MM.1S (cell line): Measurements from ENCODE around the gene AGPAT2.
A peak's percentile ranks its signal among the peaks of the same experiment; 100 is the strongest.

Experiments
- DNase-seq: peaks from one replicate; pipeline ENCODE4 v3.0.0-alpha.2; 2015
- H2AFZ ChIP-seq: fragments of 300-600 bp; sonication (generic); 2 replicates; pipeline ENCODE4 v1.6.0; 2016; ENCODE audit warnings: antibody characterized with exemption, low read length
- H3F3A ChIP-seq: fragments of 300-600 bp; sonication (generic); 2 replicates; pipeline ENCODE4 v1.6.1; 2016; ENCODE audit warnings: mild to moderate bottlenecking, antibody characterized with exemption, low read length, moderate library complexity, mixed read lengths; ENCODE audit not compliant: insufficient read depth
- H3K27ac ChIP-seq: fragments of 300-600 bp; sonication (generic); 2 replicates; pipeline ENCODE4 v1.5.1; 2016; ENCODE audit warnings: mild to moderate bottlenecking, low read length
- H3K27me3 ChIP-seq: fragments of 300-600 bp; sonication (generic); replicated peaks from 2 replicates; pipeline ENCODE4 v1.6.0; 2016; ENCODE audit warnings: low read length; ENCODE audit not compliant: insufficient read depth
- H3K36me3 ChIP-seq: fragments of 300-600 bp; sonication (generic); replicated peaks from 2 replicates; pipeline ENCODE4 v1.6.1; 2016; ENCODE audit warnings: mild to moderate bottlenecking, low read length, mixed read lengths; ENCODE audit not compliant: insufficient read depth
- H3K4me1 ChIP-seq: fragments of 300-600 bp; sonication (generic); 2 replicates; pipeline ENCODE4 v1.6.1; 2016; ENCODE audit warnings: low read length, mixed read lengths
- H3K4me2 ChIP-seq: fragments of 300-600 bp; sonication (generic); 2 replicates; pipeline ENCODE4 v1.6.0; 2016; ENCODE audit warnings: low read depth, low read length
- H3K4me3 ChIP-seq: fragments of 300-600 bp; sonication (generic); 2 replicates; pipeline ENCODE4 v1.5.1; 2016; ENCODE audit warnings: low read length, mixed read lengths
- H3K79me2 ChIP-seq: fragments of 300-600 bp; sonication (generic); 2 replicates; pipeline ENCODE4 v1.6.1; 2016; ENCODE audit warnings: mixed run types, low read length, mixed read lengths
- H3K9ac ChIP-seq: fragments of 300-600 bp; sonication (generic); 2 replicates; pipeline ENCODE4 v1.6.1; 2016; ENCODE audit warnings: low read length, mixed read lengths
- H3K9me2 ChIP-seq: fragments of 300-600 bp; sonication (generic); replicated peaks from 2 replicates; pipeline ENCODE4 v1.6.1; 2016; ENCODE audit warnings: mild to moderate bottlenecking, low read length, mixed read lengths; ENCODE audit not compliant: insufficient read depth
- H3K9me3 ChIP-seq: fragments of 300-600 bp; sonication (generic); replicated peaks from 2 replicates; pipeline ENCODE4 v1.6.1; 2016; ENCODE audit warnings: mild to moderate bottlenecking, low read length, mixed read lengths; ENCODE audit not compliant: insufficient read depth
- H4K20me1 ChIP-seq: fragments of 300-600 bp; sonication (generic); 2 replicates; pipeline ENCODE4 v1.6.1; 2016; ENCODE audit warnings: mild to moderate bottlenecking, low read length, moderate library complexity, mixed read lengths; ENCODE audit not compliant: insufficient read depth
- EZH2 ChIP-seq: fragments of 300-600 bp; sonication (generic); optimal IDR thresholded peaks from 2 replicates; pipeline ENCODE3; 2017; ENCODE audit warnings: low read depth, mild to moderate bottlenecking, antibody characterized with exemption, low read length, mixed read lengths
- EZH2phosphoT487 ChIP-seq: fragments of 300-600 bp; sonication (generic); IDR thresholded peaks from 2 replicates; pipeline ENCODE4 v1.6.1; 2018; ENCODE audit warnings: antibody characterized with exemption, low read length
- TF ChIP-seq, protein P1 (sequence below): fragments of 300-600 bp; sonication (generic); IDR thresholded peaks from 2 replicates; pipeline ENCODE4 v1.5.1; 2016; ENCODE audit warnings: antibody characterized with exemption, low read length, mixed read lengths

The AGPAT2 gene

GRCh38 chr9:136644593-136645351 is 42.5 kb downstream of the AGPAT2 start:
- no peaks in the 10 kb centered on the region for H3K79me2 ChIP-seq
- H3K9ac ChIP-seq, result no peak overlapping the region
- no peaks in the 10 kb centered on the region for H3K9me2 ChIP-seq
- no peaks in the 10 kb centered on the region for H3K9me3 ChIP-seq
- H3K27ac ChIP-seq, result no peak overlapping the region
- peaks cover 98% of the 10 kb centered on the region for H3K27me3 ChIP-seq
- H3K4me2 ChIP-seq, result peak overlapping the region; percentile 28; the same call in 1 of the 2 replicates
- no peaks in the 10 kb centered on the region for H3F3A ChIP-seq
- no peak overlapping the region for H3K4me3 ChIP-seq
- H3K4me1 ChIP-seq, result no peaks in the 10 kb centered on the region
- no peak overlapping the region for H2AFZ ChIP-seq
- peak; percentile 60 for DNase-seq
- no peak for TF ChIP-seq EZH2phosphoT487
- TF ChIP-seq, protein P1, sequence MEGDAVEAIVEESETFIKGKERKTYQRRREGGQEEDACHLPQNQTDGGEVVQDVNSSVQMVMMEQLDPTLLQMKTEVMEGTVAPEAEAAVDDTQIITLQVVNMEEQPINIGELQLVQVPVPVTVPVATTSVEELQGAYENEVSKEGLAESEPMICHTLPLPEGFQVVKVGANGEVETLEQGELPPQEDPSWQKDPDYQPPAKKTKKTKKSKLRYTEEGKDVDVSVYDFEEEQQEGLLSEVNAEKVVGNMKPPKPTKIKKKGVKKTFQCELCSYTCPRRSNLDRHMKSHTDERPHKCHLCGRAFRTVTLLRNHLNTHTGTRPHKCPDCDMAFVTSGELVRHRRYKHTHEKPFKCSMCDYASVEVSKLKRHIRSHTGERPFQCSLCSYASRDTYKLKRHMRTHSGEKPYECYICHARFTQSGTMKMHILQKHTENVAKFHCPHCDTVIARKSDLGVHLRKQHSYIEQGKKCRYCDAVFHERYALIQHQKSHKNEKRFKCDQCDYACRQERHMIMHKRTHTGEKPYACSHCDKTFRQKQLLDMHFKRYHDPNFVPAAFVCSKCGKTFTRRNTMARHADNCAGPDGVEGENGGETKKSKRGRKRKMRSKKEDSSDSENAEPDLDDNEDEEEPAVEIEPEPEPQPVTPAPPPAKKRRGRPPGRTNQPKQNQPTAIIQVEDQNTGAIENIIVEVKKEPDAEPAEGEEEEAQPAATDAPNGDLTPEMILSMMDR, result peak; percentile 79
- no peaks in the 10 kb centered on the region for H3K36me3 ChIP-seq
- H4K20me1 ChIP-seq, result no peaks in the 10 kb centered on the region

GRCh38 chr9:136644343-136644592 is 43.0 kb downstream of the AGPAT2 start:
- Histone ChIP-seq H2AFZ (no peak overlapping the region), H3K27me3 (peaks cover 99% of the 10 kb centered on the region), H4K20me1 (no peaks in the 10 kb centered on the region), H3K4me2 (peak overlapping the region; percentile 28; the same call in 1 of the 2 replicates), H3K36me3 (no peaks in the 10 kb centered on the region), H3K27ac (no peak overlapping the region), H3K4me1 (no peaks in the 10 kb centered on the region), H3K79me2 (no peaks in the 10 kb centered on the region), H3K9me3 (no peaks in the 10 kb centered on the region), H3K4me3 (no peak overlapping the region), H3K9me2 (no peaks in the 10 kb centered on the region), H3F3A (no peaks in the 10 kb centered on the region), H3K9ac (no peak overlapping the region)
- TF ChIP-seq, protein P1, result no peak
- TF ChIP-seq EZH2phosphoT487, result no peak
- no peak for TF ChIP-seq EZH2
- no peak for DNase-seq

DNA sequence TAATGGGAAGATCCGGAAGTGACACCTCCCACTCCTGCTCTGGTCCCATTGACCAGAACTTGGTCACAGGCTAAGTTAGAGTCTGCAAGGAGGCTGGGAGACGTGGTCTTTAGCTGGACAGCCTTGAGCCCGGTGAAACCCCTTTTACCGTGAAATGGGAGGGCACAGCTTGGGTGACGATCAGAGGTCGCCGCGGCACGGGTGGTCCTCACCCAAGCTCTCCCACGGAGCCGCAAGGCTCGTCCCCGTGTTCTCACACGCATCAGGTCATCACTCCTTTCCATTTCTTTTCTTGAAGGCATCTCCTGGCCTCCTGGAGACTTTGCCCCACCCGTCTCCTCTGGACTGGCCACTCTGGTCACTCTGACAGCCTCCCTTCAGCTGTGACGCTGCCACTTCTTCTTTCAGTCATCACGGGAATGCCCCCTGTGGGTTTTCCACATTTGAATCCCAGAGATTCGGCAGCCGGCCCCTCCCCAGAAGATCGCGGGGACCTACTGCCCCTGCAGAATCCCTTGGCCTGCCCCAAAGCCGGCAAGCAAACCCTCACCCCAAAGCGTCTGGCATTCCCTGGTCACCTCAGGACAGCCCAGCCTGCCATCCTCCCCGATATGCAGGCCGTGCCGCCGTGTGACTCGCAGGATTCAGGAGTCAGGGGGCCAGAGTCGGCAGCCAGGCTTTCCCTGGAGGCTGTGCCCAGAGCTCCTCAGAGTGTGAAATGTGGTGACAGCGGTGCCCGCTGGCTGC is 43.5 kb downstream of the AGPAT2 start:
- DNase-seq, result no peak
- Histone ChIP-seq H3K36me3 (no peaks in the 10 kb centered on the region), H3K9ac (no peak overlapping the region), H3K9me2 (no peaks in the 10 kb centered on the region), H4K20me1 (no peaks in the 10 kb centered on the region), H3F3A (no peaks in the 10 kb centered on the region), H3K27me3 (peaks cover 95% of the 10 kb centered on the region), H3K79me2 (no peaks in the 10 kb centered on the region), H2AFZ (no peak overlapping the region), H3K4me3 (no peak overlapping the region), H3K4me1 (no peaks in the 10 kb centered on the region), H3K27ac (no peak overlapping the region), H3K9me3 (no peaks in the 10 kb centered on the region), H3K4me2 (peak overlapping the region; percentile 28; the same call in 1 of the 2 replicates)
- no peak for TF ChIP-seq EZH2
- TF ChIP-seq, protein P1, result no peak
- no peak for TF ChIP-seq EZH2phosphoT487
